Peyer's patch (tissue), 4 donors: Measurements from ENCODE around the gene MYBBP1A.

Experiments used
- CTCF ChIP-seq, 6 experiments: fragments of 450-650 bp in 4 of 6; fragments of 200-600 bp in 2 of 6; sonication (generic) in 1 of 6; IDR thresholded peaks; one replicate each; pipeline ENCODE4 v1.5.1; 2017 to 2019; ENCODE audit warnings: antibody characterized with exemption in 6 of 6, mild to moderate bottlenecking in 3 of 6, moderate library complexity in 1 of 6
- POLR2A ChIP-seq, 2 donors: fragments of 450-650 bp; IDR thresholded peaks; one replicate each; pipeline ENCODE4 v1.5.1; 2017; ENCODE audit warnings: antibody characterized with exemption in 2 of 2, mild to moderate bottlenecking in 2 of 2, moderate library complexity in 2 of 2

GRCh38 chr17:4532860-4533522 lies 22.2 kb downstream of the MYBBP1A start:
- TF ChIP-seq POLR2A (IDR thresholded peaks at IDR 0.05) (no peak), CTCF (IDR thresholded peaks at IDR 0.05) (no peak)
